ENCODE data around the gene MUSTN1. TPM values are rescaled to one million over a fixed set of nuclear protein-coding genes. Genes with fewer than 3 reads are reported as not detected.

The MUSTN1 gene
- total RNA-seq, 4 donors from 2014 or later: 5.5 to 13.1 (median 7.9) TPM

- DNase-seq (ENCODE audit: low spot score in 2 of 2): no peak
- no peak overlapping the region for H3K4me3 ChIP-seq (ENCODE audit: low read depth, poor library complexity, severe bottlenecking)
- intact Hi-C loops (cut with DNase I; ENCODE audit: low total_unique reads): loop anchor here (10.0 kb wide), 1 partner anchor 222 kb away; no protein-coding TSS in a partner anchor
- 82 to 87% methylated on average over 2 of the region's 2 CpGs for WGBS, 2 donors
- TF ChIP-seq CTCF (IDR thresholded peaks at IDR 0.05): no peak
These were observed 17.6 kb upstream of the MUSTN1 start for GRCh38 chr3:52852419-52852818.

- TF ChIP-seq POLR2A (IDR thresholded peaks at IDR 0.05) (no peak), CTCF (IDR thresholded peaks at IDR 0.05) (no peak)
- no peak for DNase-seq (ENCODE audit: low spot score in 2 of 2)
- 49 to 58% methylated on average over 3 of the region's 3 CpGs for WGBS, 2 donors
- intact Hi-C loops (cut with DNase I; ENCODE audit: low total_unique reads): loop anchor here (10.0 kb wide), 1 partner anchor 223 kb away; no protein-coding TSS in a partner anchor
- H3K4me3 ChIP-seq (ENCODE audit: low read depth, poor library complexity, severe bottlenecking): no peak overlapping the region
These were observed 16.5 kb upstream of the MUSTN1 start for GRCh38 chr3:52851348-52851747.

- intact Hi-C loops (cut with DNase I; ENCODE audit: low total_unique reads): loop anchor here (10.0 kb wide), 1 partner anchor 225 kb away; no protein-coding TSS in a partner anchor
- no peak overlapping the region for H3K4me3 ChIP-seq (ENCODE audit: low read depth, poor library complexity, severe bottlenecking)
- TF ChIP-seq POLR2A (IDR thresholded peaks at IDR 0.05): no peak
- no peak for TF ChIP-seq CTCF (IDR thresholded peaks at IDR 0.05)
- 95 to 98% methylated on average over 15 of the region's 15 CpGs for WGBS, 2 donors
- no peak for DNase-seq (ENCODE audit: low spot score in 2 of 2)
These were observed 14.8 kb upstream of the MUSTN1 start for GRCh38 chr3:52849656-52850055.

GRCh38 chr3:52848617-52849016 is 13.8 kb upstream of the MUSTN1 start:
- peak in 1 of 2 donors; percentile 48 for DNase-seq (ENCODE audit: low spot score in 2 of 2)
- no peak overlapping the region for H3K4me3 ChIP-seq (ENCODE audit: low read depth, poor library complexity, severe bottlenecking)
- 54% methylated on average over 7 of the region's 7 CpGs for WGBS, 2 donors
- TF ChIP-seq POLR2A (IDR thresholded peaks at IDR 0.05): no peak
- no peak for TF ChIP-seq CTCF (IDR thresholded peaks at IDR 0.05)
- intact Hi-C loops (cut with DNase I; ENCODE audit: low total_unique reads): no loop called here

GRCh38 chr3:52847726-52848125 is 12.9 kb upstream of the MUSTN1 start:
- no peak overlapping the region for H3K4me3 ChIP-seq (ENCODE audit: low read depth, poor library complexity, severe bottlenecking)
- DNase-seq (ENCODE audit: low spot score in 2 of 2): no peak
- TF ChIP-seq POLR2A (IDR thresholded peaks at IDR 0.05): no peak
- TF ChIP-seq CTCF (IDR thresholded peaks at IDR 0.05): no peak
- WGBS, 2 donors: 91 to 93% methylated on average over 7 of the region's 7 CpGs
- intact Hi-C loops (cut with DNase I; ENCODE audit: low total_unique reads): no loop called here

- WGBS, 2 donors: 95 to 97% methylated on average over 6 of the region's 6 CpGs
- no peak for DNase-seq (ENCODE audit: low spot score in 2 of 2)
- intact Hi-C loops (cut with DNase I; ENCODE audit: low total_unique reads): no loop called here
- H3K4me3 ChIP-seq (ENCODE audit: low read depth, poor library complexity, severe bottlenecking): no peak overlapping the region
- TF ChIP-seq CTCF (IDR thresholded peaks at IDR 0.05) (no peak), POLR2A (IDR thresholded peaks at IDR 0.05) (no peak)
These were observed 12.4 kb upstream of the MUSTN1 start for GRCh38 chr3:52847241-52847640.

All from lower leg skin (tissue), 4 donors.